ENCODE measurements around the gene SMYD3. TPM values are rescaled to one million over a fixed set of nuclear protein-coding genes. Genes with fewer than 3 reads are reported as not detected.

Gene SMYD3
- total RNA-seq, 1 donor from 2014 or later = 29.2 TPM

GRCh38 chr1:246413430-246413829, 93.6 kb downstream of the SMYD3 start:
- DNase-seq (ENCODE audit: low read depth) = no peak
- H3K27me3 ChIP-seq (ENCODE audit: control insufficient read depth, insufficient read depth, low read length) = no peaks in the 10 kb centered on the region
- no peak for TF ChIP-seq CTCF (IDR thresholded peaks at IDR 0.05; ENCODE audit: insufficient read depth, low read length, poor library complexity, severe bottlenecking)
- H3K36me3 ChIP-seq (ENCODE audit: control insufficient read depth, insufficient read depth, low read length) = no peaks in the 10 kb centered on the region
- no peak overlapping the region for H3K4me3 ChIP-seq (ENCODE audit: low read depth, low read length)

- no peaks in the 10 kb centered on the region for H3K36me3 ChIP-seq (ENCODE audit: control insufficient read depth, insufficient read depth, low read length)
- TF ChIP-seq CTCF (IDR thresholded peaks at IDR 0.05; ENCODE audit: insufficient read depth, low read length, poor library complexity, severe bottlenecking) = no peak
- DNase-seq (ENCODE audit: low read depth) = no peak
- H3K27me3 ChIP-seq (ENCODE audit: control insufficient read depth, insufficient read depth, low read length) = no peaks in the 10 kb centered on the region
- H3K4me3 ChIP-seq (ENCODE audit: low read depth, low read length) = no peak overlapping the region
Measured at GRCh38 chr1:246404078-246404477, 103.0 kb downstream of the SMYD3 start.

DNA sequence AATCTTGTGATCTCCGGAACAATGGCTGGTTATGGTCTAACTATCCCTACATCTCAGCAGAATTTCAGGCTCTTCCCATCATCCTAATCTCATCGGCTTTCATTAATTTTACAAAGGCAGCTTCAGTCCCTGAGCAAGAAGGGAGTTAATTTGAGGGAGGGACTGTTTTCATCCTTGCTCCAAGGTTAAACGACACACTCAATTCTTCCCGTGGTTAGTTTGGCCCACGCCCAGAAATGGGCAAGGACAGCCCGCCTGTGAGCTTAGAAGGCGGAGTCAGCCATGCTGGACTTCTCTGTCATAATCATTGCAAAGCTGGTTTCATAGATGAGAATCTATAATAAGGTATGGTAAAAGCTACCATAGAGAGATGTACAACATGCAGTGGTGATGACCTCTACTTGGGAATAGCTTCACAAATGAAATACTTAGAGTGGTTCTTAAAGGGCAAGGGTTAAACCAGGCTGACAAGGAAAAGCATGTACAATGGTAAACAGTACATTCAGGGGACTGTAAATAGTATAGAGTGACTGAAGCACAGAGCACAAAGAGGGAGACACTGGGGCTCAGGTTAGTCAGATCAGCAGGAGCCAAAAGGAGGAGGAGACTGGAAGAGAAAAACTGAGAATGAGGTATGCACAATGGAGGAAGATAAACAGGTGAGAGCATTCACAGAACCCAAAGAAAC, 108.8 kb downstream of the SMYD3 start:
- DNase-seq (ENCODE audit: low read depth) = no peak
- no peak for TF ChIP-seq CTCF (IDR thresholded peaks at IDR 0.05; ENCODE audit: insufficient read depth, low read length, poor library complexity, severe bottlenecking)
- no peak overlapping the region for H3K4me3 ChIP-seq (ENCODE audit: low read depth, low read length)
- no peaks in the 10 kb centered on the region for H3K36me3 ChIP-seq (ENCODE audit: control insufficient read depth, insufficient read depth, low read length)
- H3K27me3 ChIP-seq (ENCODE audit: control insufficient read depth, insufficient read depth, low read length) = no peaks in the 10 kb centered on the region

DNA sequence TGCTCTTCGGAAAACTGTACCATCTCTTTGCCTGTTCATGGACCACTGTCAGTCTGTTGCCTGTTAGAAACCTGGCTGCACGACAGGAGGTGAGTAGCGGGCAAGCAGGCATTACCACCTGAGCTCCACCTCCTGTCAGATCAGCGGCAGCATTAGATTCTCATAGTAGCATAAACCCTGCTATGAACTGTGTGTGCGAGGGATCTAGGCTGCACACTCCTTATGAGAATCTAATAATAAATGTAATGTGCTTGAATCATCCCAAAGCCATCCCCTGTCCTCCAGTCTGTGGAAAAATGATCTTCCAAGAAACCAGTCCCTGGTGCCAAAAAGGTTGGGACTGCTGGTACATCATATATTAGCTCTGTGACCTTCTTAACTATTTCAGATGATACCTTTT, 110.0 kb downstream of the SMYD3 start:
- no peak for TF ChIP-seq CTCF (IDR thresholded peaks at IDR 0.05; ENCODE audit: insufficient read depth, low read length, poor library complexity, severe bottlenecking)
- Histone ChIP-seq H3K36me3 (ENCODE audit: control insufficient read depth, insufficient read depth, low read length) (no peaks in the 10 kb centered on the region), H3K27me3 (ENCODE audit: control insufficient read depth, insufficient read depth, low read length) (no peaks in the 10 kb centered on the region), H3K4me3 (ENCODE audit: low read depth, low read length) (no peak overlapping the region)
- no peak for DNase-seq (ENCODE audit: low read depth)

- TF ChIP-seq CTCF (IDR thresholded peaks at IDR 0.05; ENCODE audit: insufficient read depth, low read length, poor library complexity, severe bottlenecking) = no peak
- H3K27me3 ChIP-seq (ENCODE audit: control insufficient read depth, insufficient read depth, low read length) = no peaks in the 10 kb centered on the region
- H3K4me3 ChIP-seq (ENCODE audit: low read depth, low read length) = no peak overlapping the region
- no peaks in the 10 kb centered on the region for H3K36me3 ChIP-seq (ENCODE audit: control insufficient read depth, insufficient read depth, low read length)
- no peak for DNase-seq (ENCODE audit: low read depth)
Measured at GRCh38 chr1:246396322-246396721, 110.8 kb downstream of the SMYD3 start.

DNA sequence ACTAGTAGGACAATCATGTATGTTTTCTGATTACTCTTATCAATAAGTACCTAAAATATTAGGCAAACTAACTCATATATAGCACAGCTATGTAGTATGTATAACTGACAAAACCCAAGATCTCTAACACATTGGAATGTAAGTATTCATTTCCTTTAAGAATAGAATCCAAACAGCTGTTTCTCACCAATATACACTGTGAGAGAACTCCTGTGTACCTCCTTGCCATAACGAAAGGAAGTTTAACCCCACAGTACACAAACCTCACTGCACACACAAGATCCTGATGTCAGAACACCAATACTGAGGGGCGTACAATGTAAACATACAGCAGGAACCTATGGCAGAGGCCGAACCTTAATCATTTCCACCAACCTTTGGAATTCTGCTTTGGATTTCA, 113.0 kb downstream of the SMYD3 start:
- Histone ChIP-seq H3K4me3 (ENCODE audit: low read depth, low read length) (no peak overlapping the region), H3K36me3 (ENCODE audit: control insufficient read depth, insufficient read depth, low read length) (no peaks in the 10 kb centered on the region)
- TF ChIP-seq CTCF (IDR thresholded peaks at IDR 0.05; ENCODE audit: insufficient read depth, low read length, poor library complexity, severe bottlenecking) = no peak

More for the DNA sequence above, 113.0 kb downstream of the SMYD3 start:
- no peak for DNase-seq (ENCODE audit: low read depth)
- no peaks in the 10 kb centered on the region for H3K27me3 ChIP-seq (ENCODE audit: control insufficient read depth, insufficient read depth, low read length)

Measured in kidney epithelial cell (primary cell).